ENCODE measurements around the gene AHCY.

- TF ChIP-seq CTCF (IDR thresholded peaks at IDR 0.05) = no peak
- TF ChIP-seq CREM (CRISPR knock-in tag; IDR thresholded peaks at IDR 0.05) = no peak
- no peak for TF ChIP-seq FOXK1 (CRISPR knock-in tag; IDR thresholded peaks at IDR 0.05)
- no peak for TF ChIP-seq ELF4 (CRISPR knock-in tag; IDR thresholded peaks at IDR 0.05; ENCODE audit: low read depth)
- TF ChIP-seq ZNF416 (CRISPR knock-in tag; IDR thresholded peaks at IDR 0.05) = no peak
- TF ChIP-seq ZNF232 (CRISPR knock-in tag; IDR thresholded peaks at IDR 0.05) = no peak
- TF ChIP-seq NR2C2 (CRISPR knock-in tag; IDR thresholded peaks at IDR 0.05) = no peak
- no peak for TF ChIP-seq STAT6 (CRISPR knock-in tag; conservative IDR thresholded peaks at IDR 0.05; ENCODE audit: low read depth)
- TF ChIP-seq NFYB (CRISPR knock-in tag; conservative IDR thresholded peaks at IDR 0.05; ENCODE audit: low read depth) = no peak
- no peak for TF ChIP-seq HMGA2 (CRISPR knock-in tag; IDR thresholded peaks at IDR 0.05)
These were observed 42.2 kb upstream of the AHCY start for GRCh38 chr20:34345402-34345736.
